T-cell (primary cell): Measurements from ENCODE around the gene PIP4K2A. TPM values are rescaled to one million over a fixed set of nuclear protein-coding genes. Genes with fewer than 3 reads are reported as not detected.
"Not testable (repeated sequence)": the region's sequence is repeated elsewhere in the genome, so short reads cannot be mapped to it uniquely, and the experiment has no call there.

ENCODE experiments used
- ATAC-seq, 4 experiments: fragments of 200-7000 bp in 3 of 4; fragments of 150-1000 bp in 1 of 4; cut with Tn5 transposase; replicated peaks in 1 of 4; 1 replicate in 3 of 4; 2 replicates in 1 of 4; pipeline ENCODE4 v1.10.0; 2021; ENCODE audit warnings: moderate library complexity in 3 of 4, mild to moderate bottlenecking in 2 of 4, moderate number of reproducible peaks in 1 of 4
- CTCF ChIA-PET, 2 donors: fragments of 300-600 bp; sonication (Branson Sonifier 250); formaldehyde crosslinking; loops; one replicate each; lab custom pipeline; 2022; ENCODE audit warnings: antibody characterized with exemption in 2 of 2; lab: Charles Lee
- POLR2A ChIA-PET, 2 donors: fragments of 300-600 bp; sonication (Branson Sonifier 250); formaldehyde crosslinking; loops; one replicate each; lab custom pipeline; 2022; ENCODE audit warnings: antibody characterized with exemption in 2 of 2; lab: Charles Lee
- DNase-seq, 35 experiments: peaks; one replicate each; pipeline versions ENCODE4 v3.0.0 to v3.0.0-alpha.2; 2013 to 2023
- H3K27ac ChIP-seq: one replicate; pipeline ENCODE4 v1.5.1; 2013; ENCODE audit warnings: low read length
- H3K27me3 ChIP-seq, 2 experiments: replicated peaks in 1 of 2; 1 replicate in 1 of 2; 2 replicates in 1 of 2; pipeline versions ENCODE4 v1.6.1 to v1.7.0; 2013; ENCODE audit warnings: low read length in 1 of 2, mixed read lengths in 1 of 2; ENCODE audit not compliant: control insufficient read depth in 2 of 2, insufficient read depth in 2 of 2; ENCODE audit errors: extremely low read depth in 1 of 2
- H3K36me3 ChIP-seq, 2 donors: 1 replicate in 1 of 2; 2 replicates in 1 of 2; pipeline versions ENCODE4 v1.6.1 to v1.7.0; 2013; ENCODE audit warnings: low read length in 1 of 2; ENCODE audit not compliant: control insufficient read depth in 2 of 2, insufficient read depth in 1 of 2; ENCODE audit errors: extremely low read depth in 1 of 2
- H3K4me1 ChIP-seq, 2 experiments: 1 replicate in 1 of 2; 2 replicates in 1 of 2; pipeline versions ENCODE4 v1.6.1 to v1.7.0; 2013; ENCODE audit warnings: low read length in 2 of 2, mixed read lengths in 1 of 2; ENCODE audit not compliant: insufficient read depth in 2 of 2, control insufficient read depth in 1 of 2; ENCODE audit errors: extremely low read depth in 1 of 2
- H3K4me3 ChIP-seq, 2 donors: 1 replicate in 1 of 2; 2 replicates in 1 of 2; pipeline versions ENCODE4 v1.5.1 to v1.7.0; 2013; ENCODE audit warnings: mild to moderate bottlenecking in 2 of 2, low read length in 1 of 2, moderate library complexity in 1 of 2; ENCODE audit not compliant: control insufficient read depth in 1 of 2; ENCODE audit errors: extremely low read depth in 1 of 2
- H3K9me3 ChIP-seq: 2 replicates; pipeline ENCODE4 v1.7.0; 2013
- H3K27ac Mint-ChIP-seq, 2 donors: one replicate each; pipeline ENCODE4 v1.8.0; 2020 to 2021; ENCODE audit warnings: mild to moderate bottlenecking in 2 of 2, mixed read lengths in 2 of 2
- H3K27me3 Mint-ChIP-seq, 2 donors: one replicate each; pipeline ENCODE4 v1.8.0; 2021 to 2022; ENCODE audit warnings: mixed read lengths in 2 of 2
- H3K36me3 Mint-ChIP-seq: one replicate; pipeline ENCODE4 v1.8.0; 2021; ENCODE audit warnings: mixed read lengths
- H3K4me1 Mint-ChIP-seq, 3 donors: one replicate each; pipeline ENCODE4 v1.8.0; 2020 to 2022; ENCODE audit warnings: mixed read lengths in 3 of 3, mild to moderate bottlenecking in 1 of 3
- H3K4me3 Mint-ChIP-seq, 3 donors: one replicate each; pipeline ENCODE4 v1.8.0; 2020 to 2022; ENCODE audit warnings: mild to moderate bottlenecking in 3 of 3, mixed read lengths in 3 of 3, moderate library complexity in 3 of 3
- H3K9me3 Mint-ChIP-seq, 3 donors: one replicate each; pipeline ENCODE4 v1.8.0; 2020 to 2022; ENCODE audit warnings: mixed read lengths in 3 of 3
- WGBS: methylation state at CpG from one replicate; pipeline ENCODE4 v1.1.5; 2013; ENCODE audit warnings: missing lambda C conversion rate; ENCODE audit not compliant: insufficient coverage; 5-methylcytosine and 5-hydroxymethylcytosine counted together
- total RNA-seq, 35 experiments: library from RNA in 6 of 35; stranded (reverse) in 6 of 35; fragments of 120-200 nt in 1 of 35; gene quantifications; one replicate each; pipeline versions ENCODE4 v1.2.1 to v1.2.4 and lab custom pipeline; 2013 to 2026

The PIP4K2A gene
- total RNA-seq, 5 donors from 2014 or later (not counting 1 experiment from before 2014, with no cell fraction given): 129 to 238 (median 160) TPM

GRCh38 chr10:22534849-22535604 is 179.4 kb downstream of the PIP4K2A start:
- H3K27ac Mint-ChIP-seq: peak overlapping the region in 1 of 2 donors; percentile 1
- H3K4me1 Mint-ChIP-seq: no peaks in the 10 kb centered on the region
- peaks cover 63% of the 10 kb centered on the region for H3K36me3 Mint-ChIP-seq
- H3K27ac ChIP-seq: no peak overlapping the region
- ATAC-seq (no peak), DNase-seq (no peak)
- H3K4me3 Mint-ChIP-seq: no peak overlapping the region
- POLR2A ChIA-PET: interaction anchor here in 1 of 2 donors (0.6 kb wide), 1 partner anchor 527 kb away, joined by 5 read pairs; no protein-coding TSS in a partner anchor
- H3K36me3 ChIP-seq: peaks cover 21 to 57% of the 10 kb centered on the region in 2 donors
- no peak overlapping the region for H3K4me3 ChIP-seq
- 100% methylated on average over 4 of the region's 9 CpGs for WGBS
- no peaks in the 10 kb centered on the region for H3K9me3 ChIP-seq
- H3K4me1 ChIP-seq: no peaks in the 10 kb centered on the region
- H3K9me3 Mint-ChIP-seq: peaks cover 0 to 2% (median 0%) of the 10 kb centered on the region in 3 donors
- CTCF ChIA-PET: no interaction called here
- peaks cover 0 to 4% of the 10 kb centered on the region in 2 experiments for H3K27me3 ChIP-seq
- H3K27me3 Mint-ChIP-seq: no peaks in the 10 kb centered on the region

DNA sequence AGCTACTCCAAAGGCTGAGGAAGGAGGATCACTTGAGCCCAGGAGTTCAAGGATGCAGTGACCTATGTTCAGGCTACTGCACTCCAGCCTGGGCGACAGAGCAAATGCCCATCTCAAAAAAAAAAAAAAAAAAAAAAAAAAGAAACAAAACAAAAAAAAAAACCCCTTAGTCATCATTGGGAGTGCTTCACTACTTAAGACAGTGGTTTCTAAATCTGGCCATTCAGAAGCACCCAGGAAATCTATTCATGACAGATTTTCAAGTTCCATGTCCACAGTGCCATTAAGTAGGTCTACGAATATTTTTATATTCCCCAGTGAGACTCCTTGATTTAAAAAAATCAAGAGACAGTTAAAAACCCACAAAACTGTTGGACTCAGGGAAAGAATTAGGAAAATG is 182.9 kb downstream of the PIP4K2A start:
- Histone ChIP-seq H3K27ac (no peak overlapping the region), H3K4me1 (no peaks in the 10 kb centered on the region), H3K27me3 (peaks cover 0 to 4% of the 10 kb centered on the region in 2 experiments), H3K9me3 (no peaks in the 10 kb centered on the region), H3K4me3 (no peak overlapping the region), H3K36me3 (peaks cover 4 to 21% of the 10 kb centered on the region in 2 donors)
- Mint-ChIP-seq H3K4me3 (no peak overlapping the region), H3K36me3 (peaks cover 29% of the 10 kb centered on the region), H3K9me3 (peaks cover 4 to 13% (median 10%) of the 10 kb centered on the region in 3 donors), H3K27ac (no peak overlapping the region), H3K27me3 (no peaks in the 10 kb centered on the region), H3K4me1 (no peaks in the 10 kb centered on the region)
- ChIA-PET CTCF (no interaction called here), POLR2A (interaction anchor here in 1 of 2 donors (0.7 kb wide), 1 partner anchor 10 kb away, joined by 5 read pairs; no protein-coding TSS in a partner anchor)
- DNase-seq: no peak
- no CpG with 5 or more reads among the region's 2 CpGs for WGBS
- ATAC-seq: no peak

DNA sequence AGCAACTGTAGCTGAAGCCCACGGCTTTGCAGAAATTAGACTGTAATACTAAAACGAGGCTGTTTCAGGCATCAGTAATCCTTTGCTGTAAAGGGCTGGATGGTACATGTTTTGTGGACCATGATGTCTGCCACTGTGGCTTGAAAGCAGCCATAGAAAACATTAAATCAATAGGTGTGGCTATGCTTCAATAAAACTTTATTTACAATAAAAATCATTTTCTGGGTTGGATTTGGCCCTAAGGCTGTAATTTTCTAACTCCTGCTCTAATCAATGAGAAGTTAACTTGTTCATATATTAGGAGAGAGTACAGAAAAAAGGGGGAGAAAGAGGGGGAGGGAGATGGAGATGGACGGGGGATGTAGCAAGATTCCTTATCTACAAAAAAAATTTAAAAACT is 183.4 kb downstream of the PIP4K2A start:
- DNase-seq (no peak), ATAC-seq (no peak)
- ChIA-PET CTCF (no interaction called here), POLR2A (interaction anchor here in 1 of 2 donors (0.7 kb wide), 1 partner anchor 11 kb away, joined by 5 read pairs; no protein-coding TSS in a partner anchor)
- Mint-ChIP-seq H3K4me3 (no peak overlapping the region), H3K4me1 (no peaks in the 10 kb centered on the region), H3K9me3 (peaks cover 4 to 16% (median 10%) of the 10 kb centered on the region in 3 donors), H3K27ac (no peak overlapping the region), H3K27me3 (no peaks in the 10 kb centered on the region), H3K36me3 (peaks cover 25% of the 10 kb centered on the region)
- no peaks in the 10 kb centered on the region for H3K9me3 ChIP-seq
- H3K4me1 ChIP-seq: no peaks in the 10 kb centered on the region
- no peak overlapping the region for H3K4me3 ChIP-seq
- no peak overlapping the region for H3K27ac ChIP-seq
- peaks cover 0 to 4% of the 10 kb centered on the region in 2 experiments for H3K27me3 ChIP-seq
- H3K36me3 ChIP-seq: peaks cover 3 to 17% of the 10 kb centered on the region in 2 donors
- 100% methylated on average over 1 of the region's 3 CpGs for WGBS

- Histone ChIP-seq H3K9me3 (no peaks in the 10 kb centered on the region), H3K4me3 (no peak overlapping the region), H3K36me3 (no peaks in the 10 kb centered on the region), H3K27ac (no peak overlapping the region), H3K4me1 (no peaks in the 10 kb centered on the region), H3K27me3 (peaks cover 0 to 4% of the 10 kb centered on the region in 2 experiments)
- Mint-ChIP-seq H3K4me1 (no peaks in the 10 kb centered on the region), H3K27ac (no peak overlapping the region), H3K4me3 (no peak overlapping the region), H3K9me3 (peaks cover 22 to 35% (median 32%) of the 10 kb centered on the region in 3 donors), H3K36me3 (no peaks in the 10 kb centered on the region), H3K27me3 (peaks cover 0 to 3% of the 10 kb centered on the region in 2 donors)
- WGBS: 100% methylated on average over 1 of the region's 2 CpGs
- DNase-seq (no peak), ATAC-seq (no peak)
- ChIA-PET CTCF (no interaction called here), POLR2A (no interaction called here)
Observed at GRCh38 chr10:22527520-22527919, 186.9 kb downstream of the PIP4K2A start.

GRCh38 chr10:22524333-22524732 is 190.0 kb downstream of the PIP4K2A start:
- H3K4me1 ChIP-seq, H3K27ac Mint-ChIP-seq, ATAC-seq, H3K27me3 ChIP-seq, H3K4me1 Mint-ChIP-seq, H3K36me3 Mint-ChIP-seq, H3K4me3 ChIP-seq, H3K27ac ChIP-seq, POLR2A ChIA-PET, H3K36me3 ChIP-seq, DNase-seq, CTCF ChIA-PET, H3K27me3 Mint-ChIP-seq, H3K9me3 ChIP-seq, H3K4me3 Mint-ChIP-seq: not testable (repeated sequence)
- H3K9me3 Mint-ChIP-seq: peaks cover 22 to 54% (median 41%) of the 10 kb centered on the region in 3 donors

GRCh38 chr10:22520645-22521044 is 193.7 kb downstream of the PIP4K2A start:
- H3K4me3 ChIP-seq, H3K36me3 Mint-ChIP-seq, H3K36me3 ChIP-seq, H3K27ac Mint-ChIP-seq, DNase-seq, ATAC-seq, H3K9me3 ChIP-seq, H3K4me1 Mint-ChIP-seq, POLR2A ChIA-PET, H3K4me3 Mint-ChIP-seq, H3K27me3 Mint-ChIP-seq, H3K27ac ChIP-seq, H3K4me1 ChIP-seq, CTCF ChIA-PET, H3K27me3 ChIP-seq: not testable (repeated sequence)
- peaks cover 19 to 43% (median 30%) of the 10 kb centered on the region in 3 donors for H3K9me3 Mint-ChIP-seq
